GM23248 (cell line): ENCODE data around the gene SNRPA. TPM values are rescaled to one million over a fixed set of nuclear protein-coding genes. Genes with fewer than 3 reads are reported as not detected.
"Not testable (repeated sequence)": the region's sequence is repeated elsewhere in the genome, so short reads cannot be mapped to it uniquely, and the experiment has no call there.

Source experiments
- DNase-seq: peaks from one replicate; pipeline ENCODE4 v3.0.0-alpha.2; 2015
- H2AFZ ChIP-seq: fragments of 200-600 bp; sonication (generic); 2 replicates; pipeline ENCODE4 v1.6.1; 2016; ENCODE audit warnings: antibody characterized with exemption
- H3F3A ChIP-seq: fragments of 200-600 bp; sonication (generic); 2 replicates; pipeline ENCODE4 v1.6.1; 2016; ENCODE audit warnings: mild to moderate bottlenecking, antibody characterized with exemption, mixed run types; ENCODE audit not compliant: insufficient read depth
- H3K27ac ChIP-seq: fragments of 200-600 bp; sonication (generic); 2 replicates; pipeline ENCODE4 v1.5.1; 2016; ENCODE audit warnings: mild to moderate bottlenecking
- H3K27me3 ChIP-seq: fragments of 200-600 bp; sonication (generic); replicated peaks from 2 replicates; pipeline ENCODE4 v1.6.1; 2016; ENCODE audit warnings: mild to moderate bottlenecking; ENCODE audit not compliant: insufficient read depth
- H3K36me3 ChIP-seq: fragments of 200-600 bp; sonication (generic); 2 replicates; pipeline ENCODE4 v1.6.1; 2016; ENCODE audit warnings: low read depth, mild to moderate bottlenecking
- H3K4me1 ChIP-seq: fragments of 200-600 bp; sonication (generic); 2 replicates; pipeline ENCODE4 v1.6.1; 2016; ENCODE audit warnings: mild to moderate bottlenecking; ENCODE audit not compliant: insufficient read depth
- H3K4me2 ChIP-seq: fragments of 200-600 bp; sonication (generic); one replicate; pipeline ENCODE4 v1.6.1; 2016; ENCODE audit warnings: mild to moderate bottlenecking; ENCODE audit not compliant: unreplicated experiment
- H3K4me3 ChIP-seq: fragments of 200-600 bp; sonication (generic); 2 replicates; pipeline ENCODE4 v1.5.1; 2016; ENCODE audit warnings: mild to moderate bottlenecking
- H3K79me2 ChIP-seq: fragments of 200-600 bp; sonication (generic); 2 replicates; pipeline ENCODE4 v1.6.1; 2016; ENCODE audit warnings: mild to moderate bottlenecking; ENCODE audit not compliant: insufficient read depth
- H3K9ac ChIP-seq: fragments of 200-600 bp; sonication (generic); 2 replicates; pipeline ENCODE4 v1.6.1; 2016; ENCODE audit warnings: mild to moderate bottlenecking
- H3K9me2 ChIP-seq: fragments of 200-600 bp; sonication (generic); 2 replicates; pipeline ENCODE4 v1.6.1; 2016; ENCODE audit warnings: mixed run types, mild to moderate bottlenecking, moderate library complexity; ENCODE audit not compliant: insufficient read depth
- H3K9me3 ChIP-seq: fragments of 200-600 bp; sonication (generic); one replicate; pipeline ENCODE4 v1.6.1; 2017; ENCODE audit warnings: low read depth
- H4K20me1 ChIP-seq: fragments of 200-600 bp; sonication (generic); 2 replicates; pipeline ENCODE4 v1.6.0; 2016; ENCODE audit not compliant: insufficient read depth
- EZH2 ChIP-seq: fragments of 200-600 bp; sonication (generic); IDR thresholded peaks from 2 replicates; pipeline ENCODE4 v1.6.1; 2018; ENCODE audit warnings: antibody characterized with exemption, mild to moderate bottlenecking; ENCODE audit not compliant: insufficient read depth, poor library complexity, severe bottlenecking
- EZH2phosphoT487 ChIP-seq: fragments of 200-600 bp; sonication (generic); IDR thresholded peaks from 2 replicates; pipeline ENCODE4 v1.6.1; 2018; ENCODE audit warnings: antibody characterized with exemption, moderate library complexity, mild to moderate bottlenecking, low read depth; ENCODE audit not compliant: insufficient read depth
- WGBS, 2 experiments: methylation state at CpG; one replicate each; pipeline ENCODE4 v1.1.6; 2015 to 2017; ENCODE audit warnings: low lambda C conversion rate in 2 of 2, low coverage in 1 of 2; ENCODE audit errors: missing lambda C conversion rate in 2 of 2; 5-methylcytosine and 5-hydroxymethylcytosine counted together
- in situ Hi-C: fragments of 300-500 bp; cut with MboI; formaldehyde crosslinking; loops from 2 replicates; pipeline ENCODE4 v1.15.0; 2020
- polyA plus RNA-seq: library from polyadenylated mRNA; unstranded; fragments of >200 nt; fragmentation: Nextera tagmentation; extraction: Ambion mirVana; gene quantifications from 2 replicates; pipeline ENCODE4 v1.2.1, GENCODE V29; 2016
- small RNA-seq: library from RNA; depleted of rRNA; stranded (forward); fragments of <200 nt; gene quantifications from one replicate; pipeline ENCODE3, GENCODE V24; 2014; ENCODE audit warnings: low read depth, low replicate concordance
- total RNA-seq: library from RNA; depleted of rRNA; stranded (reverse); fragments of >200 nt; shearing (Covaris generic); gene quantifications from 2 replicates; pipeline ENCODE4 v1.2.3, GENCODE V29; 2014; rRNA removed

Gene SNRPA
- total and polyA plus RNA-seq, 2 experiments from 2014 or later = 30.6 to 58.5 TPM

DNA sequence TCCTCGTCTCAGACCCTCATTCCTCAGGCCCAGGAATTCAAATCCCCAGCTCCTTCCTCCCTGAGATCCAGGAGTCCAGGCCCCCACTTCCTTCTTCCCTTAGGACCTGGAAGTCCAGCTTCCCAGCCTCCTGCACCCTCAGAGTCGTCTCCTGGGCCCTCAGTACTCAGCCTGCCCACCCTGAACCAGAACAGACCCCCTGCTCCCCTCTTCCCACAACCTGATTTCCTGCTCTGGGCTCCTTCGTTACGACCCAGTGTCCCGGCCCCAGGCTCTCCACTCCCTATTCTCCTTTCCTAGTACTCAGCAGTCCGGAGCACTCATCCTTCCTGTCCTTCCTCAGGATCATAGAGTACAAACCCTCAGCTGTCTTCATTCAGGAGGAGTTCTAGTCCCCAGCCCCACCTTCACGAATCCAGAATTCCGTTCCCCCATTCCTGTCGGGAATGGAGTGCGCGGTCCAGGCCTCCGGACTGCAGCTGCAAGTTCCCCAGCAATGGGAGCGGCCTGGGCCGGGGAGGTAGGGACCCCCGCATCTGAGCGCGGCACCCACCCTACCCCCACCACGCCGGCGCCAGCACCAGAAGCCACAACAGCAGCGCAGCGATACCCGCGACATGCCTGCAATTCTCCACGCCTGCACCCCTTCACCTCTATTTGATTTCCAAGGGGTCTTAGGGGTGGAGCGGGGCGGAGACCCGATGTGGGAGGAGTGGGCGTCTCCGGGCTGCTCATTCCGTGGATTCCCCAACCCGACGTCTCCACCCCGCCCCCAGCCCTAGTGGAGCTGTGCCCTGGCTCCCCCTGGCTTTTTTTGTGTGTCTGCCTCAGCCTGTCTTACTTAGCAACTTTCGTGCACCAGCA, 60.7 kb downstream of the SNRPA start:
- TF ChIP-seq EZH2phosphoT487 = no peak
- no peak for TF ChIP-seq EZH2
- Histone ChIP-seq H3K79me2 (peaks cover 38% of the 10 kb centered on the region), H3K9me2 (no peaks in the 10 kb centered on the region), H3K27me3 (no peaks in the 10 kb centered on the region), H3K9ac (peak overlapping the region; percentile 60), H3K4me1 (peaks cover 6% of the 10 kb centered on the region), H3K27ac (no peak overlapping the region), H3F3A (peaks cover 8% of the 10 kb centered on the region; the same call in 1 of the 2 replicates), H3K9me3 (no peaks in the 10 kb centered on the region), H3K4me2 (peak overlapping the region; percentile 73), H3K4me3 (peak overlapping the region; percentile 74; the same call in 1 of the 2 replicates), H2AFZ (peak overlapping the region; percentile 80), H3K36me3 (0 out of 2 replicates have a peak, but pooled peaks cover 9% of the 10 kb centered on the region), H4K20me1 (no peaks in the 10 kb centered on the region)
- 46 to 53% methylated on average over 22 to 35 of the region's 35 CpGs for WGBS, 2 experiments
- DNase-seq = no peak
- in situ Hi-C loops = no loop called here

DNA sequence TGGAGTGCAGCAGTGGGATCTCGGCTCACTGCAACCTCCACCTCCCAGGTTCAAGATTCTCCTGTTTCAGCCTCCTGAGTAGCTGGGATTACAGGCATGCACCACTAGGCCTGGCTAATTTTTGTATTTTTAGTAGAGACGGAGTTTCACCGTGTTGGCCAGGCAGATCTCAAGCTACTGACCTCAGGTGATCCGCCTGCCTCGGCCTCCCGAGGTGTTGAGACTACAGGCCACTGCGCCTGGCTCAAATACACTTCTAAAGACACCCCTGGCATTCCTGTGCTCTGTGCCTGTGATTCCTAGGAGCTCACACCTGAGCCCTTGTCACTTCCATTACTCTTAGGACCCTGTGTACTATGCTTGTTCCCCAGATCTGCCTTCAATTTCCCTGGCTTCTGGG, 61.6 kb downstream of the SNRPA start:
- in situ Hi-C loops, H3K4me2 ChIP-seq, H3K27ac ChIP-seq, H3F3A ChIP-seq, H3K9me3 ChIP-seq, H3K27me3 ChIP-seq, H4K20me1 ChIP-seq, H3K4me3 ChIP-seq, H2AFZ ChIP-seq, H3K9ac ChIP-seq, DNase-seq, H3K9me2 ChIP-seq, H3K4me1 ChIP-seq, H3K36me3 ChIP-seq: not testable (repeated sequence)
- WGBS, 2 experiments = 91 to 94% methylated on average over 7 of the region's 7 CpGs
- peaks cover 30% of the 10 kb centered on the region for H3K79me2 ChIP-seq

DNA sequence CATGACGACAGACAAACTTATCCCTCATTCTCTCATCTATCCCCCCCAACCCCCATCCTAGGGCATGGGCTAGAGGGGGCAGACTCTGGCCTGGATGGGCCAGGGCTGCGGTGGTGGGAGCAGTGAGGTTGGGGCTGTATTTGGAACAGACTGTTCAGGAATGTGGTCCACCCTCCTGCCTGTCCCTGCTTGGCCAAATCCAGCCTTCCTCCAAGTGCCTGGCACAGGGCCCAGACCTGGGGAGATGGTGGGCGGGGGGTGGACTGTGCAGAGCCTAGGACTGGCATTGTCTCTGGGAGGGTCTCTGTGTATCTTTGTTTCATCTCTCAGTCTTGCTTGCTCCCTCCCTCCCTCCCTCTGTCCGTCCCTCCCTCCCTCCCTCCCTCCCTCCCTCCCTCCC, 62.2 kb downstream of the SNRPA start:
- H2AFZ ChIP-seq = no peak overlapping the region
- no peaks in the 10 kb centered on the region for H3K9me2 ChIP-seq
- H3K9me3 ChIP-seq = no peaks in the 10 kb centered on the region
- H3K79me2 ChIP-seq = peaks cover 23% of the 10 kb centered on the region
- 49 to 58% methylated on average over 3 to 4 of the region's 4 CpGs for whole genome bisulfite sequencing, 2 experiments
- H3F3A ChIP-seq = no peaks in the 10 kb centered on the region; the same call in 1 of the 2 replicates
- no peak for TF ChIP-seq EZH2
- H3K9ac ChIP-seq = no peak overlapping the region
- H3K4me1 ChIP-seq = peaks cover 5% of the 10 kb centered on the region
- in situ Hi-C loops = no loop called here
- no peaks in the 10 kb centered on the region for H3K36me3 ChIP-seq
- no peaks in the 10 kb centered on the region for H3K27me3 ChIP-seq
- no peak overlapping the region for H3K4me3 ChIP-seq
- H4K20me1 ChIP-seq = no peaks in the 10 kb centered on the region
- no peak overlapping the region for H3K27ac ChIP-seq
- H3K4me2 ChIP-seq = no peak overlapping the region
- DNase-seq = no peak

Small RNAs within 50 kb of the gene (small RNA-seq; reads per million reads assigned to genes)
- not detected for gene RNU6-195P

Other genes starting within 250 kb of the SNRPA start
- gene SHKBP1, start 174.3 kb upstream of the SNRPA start, total RNA-seq = 27.8 and 36.3 TPM in 2 replicates
- gene SHKBP1, start 174.3 kb upstream of the SNRPA start, polyA plus RNA-seq = 62.2 and 66.4 TPM in 2 replicates
- gene LTBP4, start 149.8 kb upstream of the SNRPA start, total RNA-seq = 18.0 and 18.3 TPM in 2 replicates
- 45.5 and 47.2 TPM in 2 replicates for gene LTBP4, start 149.8 kb upstream of the SNRPA start, polyA plus RNA-seq
- 33.4 and 49.7 TPM in 2 replicates for gene NUMBL, start 60.6 kb upstream of the SNRPA start, total RNA-seq
- gene NUMBL, start 60.6 kb upstream of the SNRPA start, polyA plus RNA-seq = 30.8 and 35.1 TPM in 2 replicates
- 28.6 and 43.4 TPM in 2 replicates for gene COQ8B, start 34.3 kb upstream of the SNRPA start, total RNA-seq
- gene COQ8B, start 34.3 kb upstream of the SNRPA start, polyA plus RNA-seq = 13.4 and 15.2 TPM in 2 replicates
- 19.9 and 24.7 TPM in 2 replicates for gene ITPKC, start 34.1 kb upstream of the SNRPA start, total RNA-seq
- 8.5 and 10.4 TPM in 2 replicates for gene ITPKC, start 34.1 kb upstream of the SNRPA start, polyA plus RNA-seq
- 0.38 and 2.5 TPM in 2 replicates for gene ACTMAP, start 726 bp upstream of the SNRPA start, total RNA-seq
- 5.6 and 7.3 TPM in 2 replicates for gene ACTMAP, start 726 bp upstream of the SNRPA start, polyA plus RNA-seq
- gene MIA, start 24.3 kb downstream of the SNRPA start, total RNA-seq = not detected in 2 replicates
- gene MIA, start 24.3 kb downstream of the SNRPA start, polyA plus RNA-seq = not detected in 2 replicates
- 20.7 and 25.6 TPM in 2 replicates for gene RAB4B, start 27.0 kb downstream of the SNRPA start, total RNA-seq
- gene RAB4B, start 27.0 kb downstream of the SNRPA start, polyA plus RNA-seq = 23.2 and 24.6 TPM in 2 replicates
- 80.6 and 83.3 TPM in 2 replicates for gene EGLN2, start 48.0 kb downstream of the SNRPA start, total RNA-seq
- 52.5 and 61.2 TPM in 2 replicates for gene EGLN2, start 48.0 kb downstream of the SNRPA start, polyA plus RNA-seq
- not detected in 2 replicates for gene CYP2A6, start 99.2 kb downstream of the SNRPA start, total RNA-seq
- gene CYP2A6, start 99.2 kb downstream of the SNRPA start, polyA plus RNA-seq = not detected in 2 replicates
- not detected in 2 replicates for gene CYP2A7, start 131.0 kb downstream of the SNRPA start, total RNA-seq
- not detected in 2 replicates for gene CYP2A7, start 131.0 kb downstream of the SNRPA start, polyA plus RNA-seq
- not detected in 2 replicates for gene CYP2B6, start 240.1 kb downstream of the SNRPA start, total RNA-seq
- gene CYP2B6, start 240.1 kb downstream of the SNRPA start, polyA plus RNA-seq = not detected in 2 replicates